Neutrophil (primary cell): ENCODE measurements around the gene FCN1.

Source experiments
- H3K27ac ChIP-seq: fragments of 200-600 bp; sonication (generic); 2 replicates; pipeline ENCODE4 v1.5.1; 2016; ENCODE audit warnings: mild to moderate bottlenecking, moderate library complexity
- H3K27me3 ChIP-seq: fragments of 200-600 bp; sonication (generic); 2 replicates; pipeline ENCODE4 v1.6.0; 2016; ENCODE audit warnings: mild to moderate bottlenecking
- H3K36me3 ChIP-seq: fragments of 200-600 bp; sonication (generic); 2 replicates; pipeline ENCODE4 v1.5.1; 2017
- H3K4me1 ChIP-seq, 2 experiments: fragments of 200-600 bp in 1 of 2; sonication (generic) in 1 of 2; 1 replicate in 1 of 2; 2 replicates in 1 of 2; pipeline versions ENCODE4 v1.5.1 to v1.6.1; 2013 to 2016; ENCODE audit warnings: low read depth in 1 of 2, low read length in 1 of 2, mild to moderate bottlenecking in 1 of 2, moderate library complexity in 1 of 2; ENCODE audit not compliant: control insufficient read depth in 1 of 2, insufficient read depth in 1 of 2
- H3K4me3 ChIP-seq, 2 experiments: fragments of 200-600 bp in 1 of 2; sonication (generic) in 1 of 2; 1 replicate in 1 of 2; 2 replicates in 1 of 2; pipeline ENCODE4 v1.5.1; 2013 to 2016; ENCODE audit warnings: low read depth in 1 of 2, low read length in 1 of 2, mild to moderate bottlenecking in 1 of 2, moderate library complexity in 1 of 2
- H3K9me3 ChIP-seq: fragments of 200-600 bp; sonication (generic); 2 replicates; pipeline ENCODE4 v1.5.1; 2016
- TF ChIP-seq, protein P1 (sequence below): fragments of 200-600 bp; sonication (generic); IDR thresholded peaks from 2 replicates; pipeline ENCODE4 v1.5.1; 2016; ENCODE audit warnings: antibody characterized with exemption

The FCN1 gene

DNA sequence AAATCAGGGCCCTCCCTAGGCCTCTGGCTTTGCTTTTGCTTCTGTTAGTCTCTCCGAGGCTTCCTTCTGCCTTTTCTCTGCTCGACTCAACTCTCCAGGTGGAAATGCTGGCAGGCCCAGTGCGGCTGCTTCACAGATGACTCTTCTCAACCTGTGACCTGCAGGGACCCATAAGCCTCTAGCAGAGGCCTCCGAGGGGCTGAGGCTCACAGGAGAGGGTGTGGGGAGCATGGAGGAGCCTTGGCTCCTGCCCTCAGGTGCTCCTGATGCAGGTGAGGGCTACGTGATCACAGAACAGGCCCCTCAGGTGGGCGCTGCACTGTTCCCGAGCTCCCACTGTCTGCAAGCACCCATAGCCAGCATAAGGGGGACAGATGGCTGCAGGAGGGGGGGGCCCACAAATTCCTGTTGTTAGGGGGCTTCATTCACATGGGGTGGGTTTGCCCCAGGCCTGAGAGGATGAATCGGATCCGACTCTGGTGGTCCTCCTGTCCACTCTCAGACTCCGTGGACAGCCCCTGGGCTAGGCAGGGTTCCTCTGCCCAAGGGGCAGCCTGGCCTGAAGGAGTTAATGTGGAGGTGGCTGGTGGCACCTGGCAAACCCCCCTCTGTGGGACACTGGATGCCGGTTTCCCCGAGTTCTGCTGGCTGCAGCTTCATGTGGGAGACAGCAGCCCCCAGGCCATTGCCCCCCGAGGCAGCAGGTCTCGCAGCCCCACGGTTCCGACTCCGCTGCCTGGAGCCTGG lies 48.0 kb downstream of the FCN1 start:
- H3K27ac ChIP-seq: no peak overlapping the region
- TF ChIP-seq, protein P1, sequence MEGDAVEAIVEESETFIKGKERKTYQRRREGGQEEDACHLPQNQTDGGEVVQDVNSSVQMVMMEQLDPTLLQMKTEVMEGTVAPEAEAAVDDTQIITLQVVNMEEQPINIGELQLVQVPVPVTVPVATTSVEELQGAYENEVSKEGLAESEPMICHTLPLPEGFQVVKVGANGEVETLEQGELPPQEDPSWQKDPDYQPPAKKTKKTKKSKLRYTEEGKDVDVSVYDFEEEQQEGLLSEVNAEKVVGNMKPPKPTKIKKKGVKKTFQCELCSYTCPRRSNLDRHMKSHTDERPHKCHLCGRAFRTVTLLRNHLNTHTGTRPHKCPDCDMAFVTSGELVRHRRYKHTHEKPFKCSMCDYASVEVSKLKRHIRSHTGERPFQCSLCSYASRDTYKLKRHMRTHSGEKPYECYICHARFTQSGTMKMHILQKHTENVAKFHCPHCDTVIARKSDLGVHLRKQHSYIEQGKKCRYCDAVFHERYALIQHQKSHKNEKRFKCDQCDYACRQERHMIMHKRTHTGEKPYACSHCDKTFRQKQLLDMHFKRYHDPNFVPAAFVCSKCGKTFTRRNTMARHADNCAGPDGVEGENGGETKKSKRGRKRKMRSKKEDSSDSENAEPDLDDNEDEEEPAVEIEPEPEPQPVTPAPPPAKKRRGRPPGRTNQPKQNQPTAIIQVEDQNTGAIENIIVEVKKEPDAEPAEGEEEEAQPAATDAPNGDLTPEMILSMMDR: no peak
- H3K27me3 ChIP-seq: peaks cover 14% of the 10 kb centered on the region
- H3K9me3 ChIP-seq: no peaks in the 10 kb centered on the region
- no peak overlapping the region for H3K4me3 ChIP-seq
- no peaks in the 10 kb centered on the region for H3K36me3 ChIP-seq
- no peaks in the 10 kb centered on the region for H3K4me1 ChIP-seq

DNA sequence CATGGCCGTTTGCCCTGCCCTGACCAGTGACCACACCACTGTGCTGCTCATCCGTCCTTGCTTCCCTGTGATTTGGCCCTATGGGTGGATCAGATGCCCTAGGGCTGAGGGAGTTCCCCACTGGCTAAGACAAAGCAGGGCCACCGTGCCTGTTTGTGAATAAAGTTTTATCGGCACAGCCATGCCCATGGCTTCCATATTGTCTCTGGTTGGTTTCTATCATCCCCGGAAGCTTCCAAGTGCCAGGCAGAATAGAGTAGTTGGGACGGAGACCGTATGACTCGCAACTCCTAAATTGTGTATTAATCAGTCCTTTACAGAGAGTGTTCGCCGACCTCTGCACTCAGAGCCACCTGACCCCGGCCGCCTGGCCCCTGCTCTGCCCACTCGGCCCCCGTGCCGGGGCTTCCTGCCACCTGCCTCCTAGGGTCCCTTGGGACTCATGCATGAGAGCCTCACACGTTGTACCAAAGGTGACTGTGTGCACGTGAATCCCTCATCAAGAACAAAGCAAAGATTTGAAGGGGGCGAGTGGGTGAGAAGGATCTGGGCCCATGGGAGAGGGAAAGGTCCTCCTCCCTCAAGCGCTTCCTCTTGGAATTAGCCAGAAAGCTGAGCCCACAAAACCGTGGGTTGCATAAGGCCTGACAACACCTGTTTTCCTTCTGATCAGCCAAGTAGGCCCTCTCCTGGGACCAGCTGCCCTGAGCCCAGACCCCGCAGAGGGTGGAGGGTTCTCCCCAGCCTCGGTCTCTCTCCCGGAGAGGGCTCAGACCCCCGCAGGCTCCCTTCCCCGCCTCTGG lies 48.8 kb downstream of the FCN1 start:
- Histone ChIP-seq H3K36me3 (no peaks in the 10 kb centered on the region), H3K4me3 (no peak overlapping the region), H3K27me3 (peaks cover 14% of the 10 kb centered on the region), H3K4me1 (no peaks in the 10 kb centered on the region), H3K9me3 (no peaks in the 10 kb centered on the region), H3K27ac (no peak overlapping the region)
- TF ChIP-seq, protein P1: no peak

DNA sequence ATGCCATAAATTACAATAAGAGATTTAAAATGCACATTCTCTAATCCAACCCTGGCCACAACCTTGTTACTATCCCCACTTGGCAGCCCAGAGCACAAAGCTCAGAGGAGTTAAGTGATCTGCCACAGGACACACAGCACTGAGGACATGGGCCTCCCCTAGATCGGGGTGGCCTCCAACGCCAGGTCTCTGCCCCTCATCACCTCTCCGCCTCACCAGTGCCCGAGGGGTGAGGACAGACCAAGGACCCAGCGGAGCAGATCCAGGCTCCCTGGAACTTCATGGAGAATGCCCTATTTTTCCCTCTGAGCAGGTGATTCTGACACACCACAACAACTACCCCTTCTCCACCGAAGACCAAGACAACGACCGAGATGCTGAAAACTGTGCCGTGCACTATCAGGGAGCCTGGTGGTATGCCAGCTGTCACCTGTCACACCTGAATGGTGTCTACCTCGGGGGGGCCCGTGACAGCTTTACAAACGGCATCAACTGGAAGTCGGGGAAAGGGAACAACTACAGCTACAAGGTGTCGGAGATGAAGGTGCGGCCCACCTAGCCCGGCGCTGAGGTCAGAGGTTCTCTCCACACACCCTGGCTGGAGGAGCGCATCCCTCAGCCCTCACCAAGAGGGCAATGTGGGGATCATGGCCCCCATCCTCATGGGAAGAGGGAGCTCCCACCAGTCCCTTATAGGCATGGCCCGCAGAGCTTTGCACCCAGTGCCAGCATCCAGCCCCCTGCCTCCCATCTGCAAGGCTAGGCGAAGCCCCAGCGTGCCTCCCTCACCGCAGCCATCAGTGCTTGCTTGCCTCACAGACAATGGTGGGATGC lies 49.6 kb downstream of the FCN1 start:
- Histone ChIP-seq H3K36me3 (no peaks in the 10 kb centered on the region), H3K4me1 (no peaks in the 10 kb centered on the region), H3K27ac (no peak overlapping the region), H3K4me3 (no peak overlapping the region), H3K9me3 (no peaks in the 10 kb centered on the region), H3K27me3 (peaks cover 10% of the 10 kb centered on the region)
- TF ChIP-seq, protein P1: no peak

DNA sequence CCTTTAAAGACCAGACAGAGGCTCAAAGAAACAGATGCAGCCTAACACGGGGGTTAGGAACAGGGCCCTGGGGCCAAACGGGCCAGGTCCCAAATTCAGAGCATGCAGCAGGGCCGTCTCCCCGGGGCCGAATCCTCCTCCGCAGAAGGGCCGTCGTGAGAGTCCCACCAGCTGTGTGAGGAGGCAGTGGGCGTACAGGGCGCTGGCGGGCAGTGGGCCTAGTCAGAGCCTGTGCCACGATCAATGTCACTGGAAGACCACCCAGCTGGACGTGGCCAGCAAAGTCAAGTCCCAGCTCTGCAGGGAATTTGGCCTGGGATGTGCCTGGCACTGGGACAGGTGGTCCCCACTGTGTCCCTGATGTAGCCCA lies 52.9 kb downstream of the FCN1 start:
- no peaks in the 10 kb centered on the region for H3K4me1 ChIP-seq
- TF ChIP-seq, protein P1: no peak
- H3K9me3 ChIP-seq: no peaks in the 10 kb centered on the region
- peaks cover 4% of the 10 kb centered on the region for H3K27me3 ChIP-seq
- no peak overlapping the region for H3K4me3 ChIP-seq
- no peaks in the 10 kb centered on the region for H3K36me3 ChIP-seq
- H3K27ac ChIP-seq: no peak overlapping the region

DNA sequence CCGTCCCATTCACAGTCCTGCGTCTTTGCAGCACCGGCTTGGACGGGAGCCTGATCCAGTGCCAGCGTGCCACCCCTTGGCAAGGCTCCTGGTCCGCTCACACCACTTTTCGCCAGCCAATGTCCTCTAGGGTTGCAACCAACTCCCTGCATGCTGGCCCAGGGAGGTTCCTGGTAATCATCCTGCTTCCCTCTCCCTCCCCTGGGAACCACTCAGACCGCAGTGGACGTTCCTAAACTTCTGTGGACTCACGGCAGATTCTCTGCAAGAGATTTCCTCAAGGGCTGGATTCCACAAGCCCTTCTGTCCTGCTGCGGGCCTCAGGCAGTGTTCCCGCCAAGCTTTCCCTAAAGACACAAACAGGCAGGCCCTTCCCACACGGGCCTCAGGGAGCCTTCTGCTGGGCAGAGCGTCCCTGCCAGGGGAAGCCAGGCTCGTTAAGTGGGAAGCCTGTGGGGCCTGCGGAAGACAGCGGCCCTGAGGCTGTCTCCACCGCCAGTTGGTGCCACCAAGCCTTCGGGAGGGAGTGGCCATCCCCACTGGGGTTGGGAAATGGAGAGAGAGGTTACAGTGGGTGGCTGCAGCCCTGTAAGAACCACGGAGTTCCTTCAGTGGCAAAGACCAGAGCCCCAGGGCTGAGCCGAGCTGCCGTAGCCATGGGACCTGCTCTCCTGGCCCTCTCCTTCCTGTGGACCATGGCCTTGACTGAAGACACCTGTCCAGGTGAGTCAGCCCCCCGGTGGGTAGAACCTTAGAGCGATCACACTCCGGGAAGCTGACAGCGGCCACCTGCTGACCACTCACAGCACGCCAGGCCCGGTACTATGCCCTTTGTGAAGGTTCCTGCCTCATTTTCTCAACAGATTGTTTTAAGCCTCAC lies 53.5 kb downstream of the FCN1 start:
- Histone ChIP-seq H3K4me3 (no peak overlapping the region), H3K27ac (no peak overlapping the region), H3K4me1 (no peaks in the 10 kb centered on the region), H3K9me3 (no peaks in the 10 kb centered on the region), H3K36me3 (no peaks in the 10 kb centered on the region), H3K27me3 (peaks cover 10% of the 10 kb centered on the region)
- TF ChIP-seq, protein P1: no peak
